KOPT-K1 (cell line): ENCODE data around the gene EP400.

ENCODE experiments used
- H3K27ac ChIP-seq: fragments of 200-600 bp; sonication (generic); 2 replicates; pipeline ENCODE4 v1.5.1; 2016; ENCODE audit warnings: antibody characterized with exemption, mild to moderate bottlenecking, low read depth, low read length; ENCODE audit not compliant: poor library complexity, severe bottlenecking
- H3K36me3 ChIP-seq: fragments of 200-600 bp; sonication (generic); 2 replicates; pipeline ENCODE4 v1.5.1; 2017; ENCODE audit warnings: antibody characterized with exemption, mild to moderate bottlenecking, low read length, moderate library complexity; ENCODE audit not compliant: insufficient read depth
- H3K9me3 ChIP-seq: fragments of 200-600 bp; sonication (generic); 2 replicates; pipeline ENCODE4 v1.5.1; 2017; ENCODE audit warnings: antibody characterized with exemption, low read length, mild to moderate bottlenecking; ENCODE audit not compliant: insufficient read depth, poor library complexity, severe bottlenecking

Gene EP400

DNA sequence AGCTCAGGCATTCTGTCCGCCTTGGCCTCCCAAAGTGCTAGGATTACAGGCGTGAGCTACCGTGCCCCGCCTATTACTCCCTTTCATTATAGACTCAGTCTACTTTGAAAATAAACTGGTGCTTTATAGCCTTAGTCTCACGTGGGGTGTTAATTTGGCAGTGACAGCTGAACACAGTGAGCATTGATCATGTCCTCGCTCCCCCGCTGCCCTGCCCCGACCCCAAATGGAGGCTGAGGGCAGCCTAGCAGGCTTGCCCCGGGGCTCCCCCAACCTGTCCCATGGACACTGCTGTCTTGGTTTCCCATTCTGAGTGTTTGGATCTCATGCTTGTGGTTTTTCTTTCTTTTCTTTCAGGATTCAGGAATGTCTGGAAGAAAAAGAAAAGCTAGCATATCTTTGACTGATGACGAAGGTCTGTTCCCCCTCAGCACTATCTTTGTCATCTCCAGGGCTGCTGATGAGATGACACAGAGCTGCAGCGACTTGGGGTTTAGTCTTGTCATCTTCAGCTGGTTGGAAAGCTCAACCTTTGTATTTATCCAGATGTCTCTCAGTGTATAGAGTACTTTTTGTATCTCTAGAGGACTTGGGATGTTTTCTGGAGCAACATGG lies 42.2 kb downstream of the EP400 start:
- Histone ChIP-seq H3K36me3 (peaks cover 100% of the 10 kb centered on the region), H3K9me3 (no peaks in the 10 kb centered on the region), H3K27ac (no peak overlapping the region)

DNA sequence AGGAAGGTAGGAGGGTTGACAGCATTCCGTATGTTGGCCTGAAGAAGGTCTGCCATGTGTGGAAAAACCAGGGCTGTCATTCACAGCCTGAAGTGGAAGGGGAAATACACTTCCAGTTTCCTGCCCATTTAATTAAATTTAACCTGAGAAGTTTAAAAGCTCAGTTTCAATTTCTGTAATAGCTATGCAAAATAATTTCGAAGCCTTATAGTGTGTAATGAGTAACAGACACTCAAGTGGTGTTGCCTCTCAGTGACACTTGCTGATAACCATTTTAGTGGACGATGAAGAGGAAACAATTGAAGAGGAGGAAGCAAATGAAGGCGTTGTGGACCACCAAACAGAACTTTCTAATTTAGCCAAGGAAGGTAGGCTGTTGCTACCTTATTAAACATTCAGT lies 44.8 kb downstream of the EP400 start:
- no peak overlapping the region for H3K27ac ChIP-seq
- peaks cover 87% of the 10 kb centered on the region for H3K36me3 ChIP-seq
- no peaks in the 10 kb centered on the region for H3K9me3 ChIP-seq

DNA sequence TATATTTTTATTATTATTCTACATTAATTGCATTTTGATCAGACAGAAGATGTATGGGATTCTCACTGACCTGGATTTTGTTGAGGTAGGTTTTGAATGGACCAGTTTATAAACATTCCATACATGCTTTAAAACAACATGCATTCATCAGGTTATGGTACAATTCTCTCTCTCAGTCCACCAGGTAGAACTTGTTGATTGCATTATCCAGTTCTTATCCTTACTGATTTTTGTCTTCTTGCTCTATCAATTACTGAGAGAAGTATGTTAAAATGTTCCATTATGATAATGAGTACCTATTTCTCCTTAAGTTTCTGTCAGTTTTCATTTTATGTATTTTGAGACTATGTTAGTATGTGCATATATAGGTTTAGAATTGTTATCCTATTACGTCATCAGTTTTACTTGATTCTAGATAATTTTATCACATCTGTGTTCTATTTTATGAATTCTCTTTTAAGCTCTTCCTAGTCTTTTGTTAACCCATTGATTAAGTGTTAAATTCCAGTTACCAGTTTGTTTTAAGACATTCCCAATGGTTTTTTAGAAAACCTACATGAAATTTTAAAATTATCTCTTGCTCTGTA lies 50.6 kb downstream of the EP400 start:
- Histone ChIP-seq H3K27ac (no peak overlapping the region), H3K36me3 (peaks cover 81% of the 10 kb centered on the region), H3K9me3 (no peaks in the 10 kb centered on the region)

GRCh38 chr12:132003846-132004245 lies 54.1 kb downstream of the EP400 start:
- H3K36me3 ChIP-seq = peaks cover 94% of the 10 kb centered on the region
- no peaks in the 10 kb centered on the region for H3K9me3 ChIP-seq
- no peak overlapping the region for H3K27ac ChIP-seq

- Histone ChIP-seq H3K27ac (no peak overlapping the region), H3K9me3 (no peaks in the 10 kb centered on the region), H3K36me3 (peaks cover 91% of the 10 kb centered on the region)
Observed at GRCh38 chr12:132004946-132005345, 55.2 kb downstream of the EP400 start.

GRCh38 chr12:132006056-132006680 lies 56.4 kb downstream of the EP400 start:
- Histone ChIP-seq H3K36me3 (peaks cover 91% of the 10 kb centered on the region), H3K27ac (no peak overlapping the region), H3K9me3 (no peaks in the 10 kb centered on the region)

DNA sequence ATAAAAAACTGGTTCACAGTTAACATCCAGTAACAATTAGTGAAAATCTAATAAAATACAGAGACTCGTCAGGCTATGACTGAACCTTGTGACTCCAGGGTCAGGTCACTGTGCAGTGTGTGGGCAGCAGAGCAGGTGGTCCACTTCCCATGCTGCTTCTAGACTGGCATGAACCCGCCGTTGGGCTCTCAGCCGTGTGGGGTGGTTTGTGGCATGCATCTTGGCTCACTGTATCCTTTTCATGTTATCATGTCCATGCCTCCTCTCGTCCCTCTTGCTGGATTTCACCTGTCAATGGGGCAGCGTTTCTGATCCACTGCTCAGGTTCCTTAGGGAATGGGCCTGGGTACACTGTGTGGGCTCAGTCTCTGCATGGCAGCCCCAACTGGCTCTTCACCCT lies 57.3 kb downstream of the EP400 start:
- no peaks in the 10 kb centered on the region for H3K9me3 ChIP-seq
- H3K36me3 ChIP-seq = peaks cover 91% of the 10 kb centered on the region
- no peak overlapping the region for H3K27ac ChIP-seq

- no peaks in the 10 kb centered on the region for H3K9me3 ChIP-seq
- peaks cover 94% of the 10 kb centered on the region for H3K36me3 ChIP-seq
- no peak overlapping the region for H3K27ac ChIP-seq
Observed at GRCh38 chr12:132009336-132009859, 59.7 kb downstream of the EP400 start.

DNA sequence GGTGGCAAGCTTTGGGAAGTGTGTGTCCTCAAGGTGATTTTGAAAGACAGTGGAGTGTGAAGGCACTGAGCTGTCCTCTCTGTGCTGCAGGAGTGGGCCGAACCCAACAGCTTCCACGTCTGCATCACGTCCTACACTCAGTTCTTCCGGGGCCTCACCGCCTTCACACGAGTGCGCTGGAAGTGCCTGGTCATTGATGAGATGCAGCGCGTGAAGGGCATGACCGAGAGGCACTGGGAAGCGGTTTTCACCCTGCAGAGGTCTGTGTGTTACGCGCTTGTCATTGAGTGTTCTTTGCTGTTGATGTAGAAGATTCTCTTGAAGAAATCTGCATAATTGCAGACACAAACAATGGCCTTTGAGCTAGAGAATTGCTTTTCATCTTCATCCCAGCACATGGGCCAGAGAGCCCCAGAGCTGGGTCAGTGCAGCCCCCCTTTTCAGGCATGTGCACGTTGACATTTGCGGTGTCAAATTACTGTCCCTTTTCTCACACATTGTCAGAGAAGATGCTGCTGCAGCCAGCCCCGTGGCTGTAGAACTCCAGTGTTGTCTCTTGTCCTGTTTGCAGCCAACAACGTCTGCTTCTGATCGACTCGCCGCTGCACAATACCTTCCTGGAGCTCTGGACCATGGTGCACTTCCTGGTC lies 63.3 kb downstream of the EP400 start:
- Histone ChIP-seq H3K27ac (no peak overlapping the region), H3K9me3 (no peaks in the 10 kb centered on the region), H3K36me3 (peaks cover 98% of the 10 kb centered on the region)

GRCh38 chr12:132014092-132014914 lies 64.6 kb downstream of the EP400 start:
- H3K9me3 ChIP-seq = no peaks in the 10 kb centered on the region
- peaks cover 98% of the 10 kb centered on the region for H3K36me3 ChIP-seq
- no peak overlapping the region for H3K27ac ChIP-seq

DNA sequence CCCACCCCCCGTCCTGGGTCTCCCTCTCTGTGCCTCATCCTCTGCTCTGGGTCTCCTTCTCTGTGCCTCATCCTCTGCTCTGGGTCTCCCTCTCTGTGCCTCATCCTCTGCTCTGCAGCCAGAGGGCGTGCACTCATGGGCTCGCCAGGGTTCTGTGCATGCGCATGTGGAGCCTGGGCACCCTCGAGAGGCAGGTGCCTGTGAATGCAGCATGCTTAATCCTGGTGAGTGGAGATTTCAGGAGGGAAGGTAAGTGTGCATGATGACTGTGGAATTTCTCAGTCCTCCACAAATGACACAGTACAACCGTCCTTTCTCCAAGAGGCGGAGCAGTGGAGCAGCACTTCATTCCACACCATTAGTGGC lies 65.2 kb downstream of the EP400 start:
- H3K36me3 ChIP-seq = peaks cover 100% of the 10 kb centered on the region

GRCh38 chr12:132015686-132016430 lies 66.1 kb downstream of the EP400 start:
- Histone ChIP-seq H3K9me3 (no peaks in the 10 kb centered on the region), H3K36me3 (peaks cover 100% of the 10 kb centered on the region), H3K27ac (no peak overlapping the region)

More for the DNA sequence above, 65.2 kb downstream of the EP400 start:
- Histone ChIP-seq H3K9me3 (no peaks in the 10 kb centered on the region), H3K27ac (no peak overlapping the region)

DNA sequence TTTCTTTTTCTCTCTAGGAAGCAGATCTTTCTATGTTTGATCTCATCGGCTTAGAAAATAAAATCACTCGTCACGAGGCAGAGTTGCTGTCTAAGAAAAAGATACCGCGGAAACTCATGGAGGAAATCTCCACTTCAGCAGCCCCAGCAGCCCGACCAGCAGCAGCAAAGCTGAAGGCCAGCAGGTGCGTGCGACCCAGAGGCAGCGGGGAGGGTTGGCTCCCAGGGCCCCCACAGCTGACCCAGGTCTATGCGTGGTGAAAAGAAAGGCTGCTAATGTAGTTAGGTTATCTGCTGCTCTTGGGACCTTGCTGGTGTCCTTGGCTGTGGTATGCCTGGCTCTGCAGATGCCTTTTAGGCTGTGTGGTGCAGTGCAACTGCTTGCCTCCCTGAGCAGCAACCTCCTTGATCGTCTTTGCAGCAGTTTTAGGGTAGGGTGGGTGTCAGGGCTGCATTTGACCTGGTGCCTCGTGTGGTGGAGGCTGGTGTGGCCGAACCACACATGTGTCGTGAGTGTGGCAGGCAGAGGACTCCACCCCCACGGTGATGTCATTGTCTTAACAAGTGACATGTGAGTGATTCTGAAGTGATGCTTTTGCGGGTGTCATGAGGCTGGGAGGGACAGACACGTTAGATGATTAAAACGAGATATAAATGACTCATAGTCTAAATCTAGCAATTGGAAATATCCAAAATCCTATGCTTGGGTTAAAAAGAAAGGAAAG lies 68.6 kb downstream of the EP400 start:
- H3K36me3 ChIP-seq = peaks cover 100% of the 10 kb centered on the region
- no peak overlapping the region for H3K27ac ChIP-seq
- no peaks in the 10 kb centered on the region for H3K9me3 ChIP-seq

DNA sequence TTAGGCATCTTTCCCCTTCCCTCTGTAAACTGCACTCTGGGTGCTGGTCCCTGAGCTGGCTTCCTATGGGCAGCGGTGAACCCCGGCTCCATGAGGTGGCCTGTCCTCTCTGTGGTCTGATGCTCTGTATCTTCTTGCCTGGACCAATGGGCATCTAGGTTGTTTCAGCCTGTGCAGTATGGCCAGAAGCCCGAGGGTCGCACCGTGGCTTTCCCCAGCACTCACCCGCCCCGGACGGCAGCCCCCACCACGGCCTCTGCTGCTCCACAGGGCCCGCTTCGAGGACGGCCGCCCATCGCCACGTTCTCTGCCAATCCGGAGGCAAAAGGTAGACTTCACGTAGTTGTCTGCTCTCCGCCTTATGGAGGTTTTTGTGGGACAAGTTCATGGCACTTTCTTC lies 70.1 kb downstream of the EP400 start:
- Histone ChIP-seq H3K36me3 (peaks cover 100% of the 10 kb centered on the region), H3K27ac (no peak overlapping the region), H3K9me3 (no peaks in the 10 kb centered on the region)
